ENCODE measurements around the gene MEGF6. TPM values are rescaled to one million over a fixed set of nuclear protein-coding genes. Genes with fewer than 3 reads are reported as not detected.
"Not testable (repeated sequence)": the region's sequence is repeated elsewhere in the genome, so short reads cannot be mapped to it uniquely, and the experiment has no call there.

MEGF6 gene
- total RNA-seq, 1 experiment from 2014 or later: 8.1 TPM

GRCh38 chr1:3583751-3584150 lies 27.6 kb downstream of the MEGF6 start:
- in situ Hi-C loops (cut with HindIII; ENCODE audit: low sequenced_read_pairs): not testable (repeated sequence)

GRCh38 chr1:3581296-3582036 lies 29.8 kb downstream of the MEGF6 start:
- DNase-seq (ENCODE audit: low spot score): no peak
- in situ Hi-C loops (cut with HindIII; ENCODE audit: low sequenced_read_pairs): no loop called here

More at GRCh38 chr1:3583751-3584150, 27.6 kb downstream of the MEGF6 start:
- DNase-seq (ENCODE audit: low spot score): not testable (repeated sequence)

GRCh38 chr1:3580231-3580630 lies 31.1 kb downstream of the MEGF6 start:
- no peak for DNase-seq (ENCODE audit: low spot score)
- in situ Hi-C loops (cut with HindIII; ENCODE audit: low sequenced_read_pairs): no loop called here

GRCh38 chr1:3579626-3580025 lies 31.7 kb downstream of the MEGF6 start:
- in situ Hi-C loops (cut with HindIII; ENCODE audit: low sequenced_read_pairs): no loop called here
- no peak for DNase-seq (ENCODE audit: low spot score)

- no peak for DNase-seq (ENCODE audit: low spot score)
- in situ Hi-C loops (cut with HindIII; ENCODE audit: low sequenced_read_pairs): no loop called here
Observed at GRCh38 chr1:3578906-3579305, 32.4 kb downstream of the MEGF6 start.

- in situ Hi-C loops (cut with HindIII; ENCODE audit: low sequenced_read_pairs): no loop called here
Observed at GRCh38 chr1:3578433-3578805, 32.9 kb downstream of the MEGF6 start.

GRCh38 chr1:3577711-3578432 lies 33.4 kb downstream of the MEGF6 start:
- in situ Hi-C loops (cut with HindIII; ENCODE audit: low sequenced_read_pairs): no loop called here
- no peak for DNase-seq (ENCODE audit: low spot score)

More at GRCh38 chr1:3578433-3578805, 32.9 kb downstream of the MEGF6 start:
- no peak for DNase-seq (ENCODE audit: low spot score)

GRCh38 chr1:3577300-3577699 lies 34.0 kb downstream of the MEGF6 start:
- peak; percentile 50 for DNase-seq (ENCODE audit: low spot score)

GRCh38 chr1:3575993-3576392 lies 35.3 kb downstream of the MEGF6 start:
- in situ Hi-C loops (cut with HindIII; ENCODE audit: low sequenced_read_pairs): no loop called here
- no peak for DNase-seq (ENCODE audit: low spot score)

More at GRCh38 chr1:3577300-3577699, 34.0 kb downstream of the MEGF6 start:
- in situ Hi-C loops (cut with HindIII; ENCODE audit: low sequenced_read_pairs): no loop called here

- in situ Hi-C loops (cut with HindIII; ENCODE audit: low sequenced_read_pairs); DNase-seq (ENCODE audit: low spot score): not testable (repeated sequence)
Observed at GRCh38 chr1:3575515-3575914, 35.8 kb downstream of the MEGF6 start.

- in situ Hi-C loops (cut with HindIII; ENCODE audit: low sequenced_read_pairs): no loop called here
- DNase-seq (ENCODE audit: low spot score): no peak
Observed at GRCh38 chr1:3573500-3573899, 37.8 kb downstream of the MEGF6 start.

GRCh38 chr1:3572638-3573037 lies 38.7 kb downstream of the MEGF6 start:
- in situ Hi-C loops (cut with HindIII; ENCODE audit: low sequenced_read_pairs); DNase-seq (ENCODE audit: low spot score): not testable (repeated sequence)

GRCh38 chr1:3571263-3571662 lies 40.0 kb downstream of the MEGF6 start:
- in situ Hi-C loops (cut with HindIII; ENCODE audit: low sequenced_read_pairs): no loop called here
- no peak for DNase-seq (ENCODE audit: low spot score)

GRCh38 chr1:3570066-3570986 lies 41.0 kb downstream of the MEGF6 start:
- no peak for DNase-seq (ENCODE audit: low spot score)
- in situ Hi-C loops (cut with HindIII; ENCODE audit: low sequenced_read_pairs): no loop called here

- in situ Hi-C loops (cut with HindIII; ENCODE audit: low sequenced_read_pairs): no loop called here
- no peak for DNase-seq (ENCODE audit: low spot score)
Observed at GRCh38 chr1:3569436-3569835, 41.9 kb downstream of the MEGF6 start.

- no peak for DNase-seq (ENCODE audit: low spot score)
- in situ Hi-C loops (cut with HindIII; ENCODE audit: low sequenced_read_pairs): no loop called here
Observed at GRCh38 chr1:3568815-3569435, 42.4 kb downstream of the MEGF6 start.

GRCh38 chr1:3566951-3567804 lies 44.1 kb downstream of the MEGF6 start:
- in situ Hi-C loops (cut with HindIII; ENCODE audit: low sequenced_read_pairs): no loop called here
- no peak for DNase-seq (ENCODE audit: low spot score)
